ENCODE measurements around the gene PRKCE.

The PRKCE gene

GRCh38 chr2:46175419-46175818 is 523.9 kb downstream of the PRKCE start:
- no peak for DNase-seq (ENCODE audit: extremely low read depth, low read depth)
- TF ChIP-seq CTCF (IDR thresholded peaks at IDR 0.05; ENCODE audit: low read depth, low read length): no peak

GRCh38 chr2:46177461-46178089 is 526.1 kb downstream of the PRKCE start:
- no peak for DNase-seq (ENCODE audit: extremely low read depth, low read depth)
- TF ChIP-seq CTCF (IDR thresholded peaks at IDR 0.05; ENCODE audit: low read depth, low read length): no peak

GRCh38 chr2:46179037-46179621 is 527.7 kb downstream of the PRKCE start:
- peak; percentile 78 for DNase-seq (ENCODE audit: extremely low read depth, low read depth)
- TF ChIP-seq CTCF (IDR thresholded peaks at IDR 0.05; ENCODE audit: low read depth, low read length): no peak

GRCh38 chr2:46180189-46180588 is 528.7 kb downstream of the PRKCE start:
- no peak for TF ChIP-seq CTCF (IDR thresholded peaks at IDR 0.05; ENCODE audit: low read depth, low read length)
- DNase-seq (ENCODE audit: extremely low read depth, low read depth): no peak

GRCh38 chr2:46181306-46181705 is 529.8 kb downstream of the PRKCE start:
- no peak for TF ChIP-seq CTCF (IDR thresholded peaks at IDR 0.05; ENCODE audit: low read depth, low read length)
- DNase-seq (ENCODE audit: extremely low read depth, low read depth): no peak

- TF ChIP-seq CTCF (IDR thresholded peaks at IDR 0.05; ENCODE audit: low read depth, low read length): no peak
- DNase-seq (ENCODE audit: extremely low read depth, low read depth): no peak
Measured at GRCh38 chr2:46181789-46182530, 530.5 kb downstream of the PRKCE start.

- TF ChIP-seq CTCF (IDR thresholded peaks at IDR 0.05; ENCODE audit: low read depth, low read length): no peak
- no peak for DNase-seq (ENCODE audit: extremely low read depth, low read depth)
Measured at GRCh38 chr2:46183426-46183825, 532.0 kb downstream of the PRKCE start.

All from AG09319 (cell line).